Stimulated activated CD8-positive, alpha-beta memory T cell treated with anti-CD3 and anti-CD28 coated beads, Interleukin-12 subunit alpha, Interleukin-12 subunit beta, amount 100 ng/mL, for 1 hour (primary cell): ENCODE results near the gene EXO1.

Experiments
- DNase-seq: peaks from one replicate; pipeline ENCODE4 v3.0.0-alpha.2; 2020; ENCODE audit warnings: low read depth

EXO1 gene

GRCh38 chr1:241894016-241894415, 46.0 kb downstream of the EXO1 start:
- DNase-seq = no peak

DNA sequence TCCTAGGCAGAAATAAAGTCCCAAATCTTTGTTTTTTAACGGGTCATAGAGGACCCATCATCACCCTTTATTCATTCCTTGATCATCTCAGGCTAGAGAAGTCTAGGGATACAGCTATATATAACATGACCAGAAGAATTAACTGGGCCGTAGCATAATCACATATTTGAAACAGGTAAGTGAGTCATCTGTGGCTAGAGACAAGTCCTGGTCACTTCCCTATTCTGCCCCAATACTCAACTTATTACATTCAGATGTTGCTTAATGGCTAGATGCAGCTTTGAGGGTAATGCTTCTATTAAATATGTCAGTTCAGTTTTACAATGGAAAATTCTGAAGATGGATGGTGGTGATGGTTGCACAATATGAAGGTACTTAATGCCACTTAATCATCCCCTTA, 47.0 kb downstream of the EXO1 start:
- no peak for DNase-seq

DNA sequence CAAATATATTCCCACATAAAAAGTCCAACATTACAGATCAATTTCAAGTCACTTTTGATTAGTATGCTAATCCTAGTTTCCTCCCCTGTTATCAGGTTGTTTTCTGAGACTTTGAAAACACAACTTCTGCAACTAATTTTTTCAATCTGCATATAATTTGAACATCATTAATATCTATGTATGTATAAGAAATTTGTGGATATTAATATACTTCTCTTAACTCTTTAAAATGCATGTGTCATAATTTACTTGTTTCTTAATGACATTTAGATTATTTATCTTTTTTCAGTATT, 48.6 kb downstream of the EXO1 start:
- no peak for DNase-seq

DNA sequence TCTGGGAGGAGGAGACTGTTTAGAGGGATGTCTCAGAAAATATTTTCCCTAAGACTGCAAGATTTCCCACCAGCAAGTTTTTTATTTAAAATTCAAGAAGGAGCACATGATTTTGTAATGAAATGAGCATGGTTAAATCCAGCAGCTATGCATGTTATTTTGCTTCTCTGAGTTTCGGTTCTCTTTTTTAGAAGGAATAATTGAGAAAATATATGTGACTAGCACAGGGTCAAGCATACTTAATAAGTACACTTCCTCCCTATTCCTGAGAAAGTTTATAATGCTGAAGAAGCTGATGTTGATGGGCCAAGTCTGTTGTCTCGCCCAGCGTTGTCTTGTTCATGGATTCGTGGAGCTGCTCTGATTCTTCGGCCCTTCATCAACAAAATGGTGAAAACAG, 51.2 kb downstream of the EXO1 start:
- DNase-seq = no peak

GRCh38 chr1:241900381-241900780, 52.4 kb downstream of the EXO1 start:
- no peak for DNase-seq

- DNase-seq = no peak
These were observed 54.5 kb downstream of the EXO1 start for GRCh38 chr1:241902391-241903065.

DNA sequence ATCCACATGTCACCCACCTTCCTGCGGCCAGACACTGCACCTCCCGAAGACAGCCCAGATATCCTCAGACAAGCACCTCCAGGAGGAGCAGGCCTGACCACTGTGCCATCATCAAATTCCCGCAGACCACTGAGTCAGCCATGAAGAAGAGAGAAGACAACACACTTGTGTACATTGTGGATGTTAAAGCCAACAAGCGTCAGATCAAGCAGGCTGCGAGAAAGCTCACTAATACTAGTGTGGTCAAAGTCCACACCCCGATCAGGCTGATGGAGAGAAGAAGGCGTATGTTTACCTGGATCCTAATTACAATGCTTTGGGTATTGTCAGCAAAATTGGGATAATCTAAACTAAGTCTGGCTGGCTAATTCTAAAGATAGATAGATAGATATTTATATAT, 68.2 kb downstream of the EXO1 start:
- DNase-seq = no peak

- DNase-seq = no peak
These were observed 69.5 kb downstream of the EXO1 start for GRCh38 chr1:241917487-241917886.

GRCh38 chr1:241918879-241919278, 70.9 kb downstream of the EXO1 start:
- DNase-seq = no peak

- DNase-seq = no peak
These were observed 76.2 kb downstream of the EXO1 start for GRCh38 chr1:241924080-241924808.

DNA sequence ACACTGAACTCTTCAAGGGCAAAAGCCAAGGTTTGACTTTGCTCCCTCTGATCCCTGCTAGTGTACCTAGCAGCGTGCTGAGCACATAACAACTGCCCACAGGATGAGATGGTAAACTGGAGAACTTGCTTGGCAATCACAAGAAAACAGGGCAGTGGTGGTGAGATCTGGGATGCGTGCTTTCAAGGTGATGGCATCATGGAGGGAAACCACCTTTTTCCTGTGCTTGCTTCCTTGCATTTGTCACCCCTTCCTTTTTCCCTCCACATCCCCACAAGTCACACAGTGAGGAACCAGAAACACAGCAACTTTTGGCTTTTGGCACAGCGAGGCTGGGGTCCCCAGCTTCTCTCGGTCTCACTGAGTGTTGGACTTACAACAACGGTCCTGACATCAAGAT, 78.1 kb downstream of the EXO1 start:
- no peak for DNase-seq

- no peak for DNase-seq
These were observed 79.3 kb downstream of the EXO1 start for GRCh38 chr1:241927321-241927720.

DNA sequence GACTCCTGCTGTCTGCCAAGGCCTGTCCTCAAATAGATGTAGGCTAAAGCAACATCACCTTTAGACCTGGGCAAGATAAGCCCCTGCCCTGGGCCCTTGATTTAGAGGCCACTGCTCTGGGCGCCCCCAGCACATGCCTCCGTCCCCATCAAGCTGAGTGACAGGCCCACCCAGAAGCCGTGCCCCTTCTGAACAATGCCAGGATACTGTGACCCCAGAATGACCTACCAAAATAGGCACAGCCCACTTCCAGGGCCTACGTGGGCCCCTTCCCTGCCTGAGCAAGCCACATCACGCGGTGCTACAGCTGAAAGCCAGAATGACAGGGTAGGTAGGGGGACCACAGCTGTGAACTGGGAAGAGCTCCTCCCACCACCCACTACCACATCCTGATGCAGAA, 84.8 kb downstream of the EXO1 start:
- no peak for DNase-seq

- DNase-seq = no peak
These were observed 86.3 kb downstream of the EXO1 start for GRCh38 chr1:241934201-241934848.

- no peak for DNase-seq
These were observed 86.9 kb downstream of the EXO1 start for GRCh38 chr1:241934866-241935265.
